Peyer's patch (tissue), 4 donors: Measurements from ENCODE around the gene GPR75.

ENCODE experiments used
- CTCF ChIP-seq, 6 experiments: fragments of 450-650 bp in 4 of 6; fragments of 200-600 bp in 2 of 6; sonication (generic) in 1 of 6; IDR thresholded peaks; one replicate each; pipeline ENCODE4 v1.5.1; 2017 to 2019; ENCODE audit warnings: antibody characterized with exemption in 6 of 6, mild to moderate bottlenecking in 3 of 6, moderate library complexity in 1 of 6
- POLR2A ChIP-seq, 2 donors: fragments of 450-650 bp; IDR thresholded peaks; one replicate each; pipeline ENCODE4 v1.5.1; 2017; ENCODE audit warnings: antibody characterized with exemption in 2 of 2, mild to moderate bottlenecking in 2 of 2, moderate library complexity in 2 of 2

- TF ChIP-seq CTCF (IDR thresholded peaks at IDR 0.05) (no peak), POLR2A (IDR thresholded peaks at IDR 0.05) (no peak)
Measured at GRCh38 chr2:53877556-53877955, 17.8 kb upstream of the GPR75 start.
